Measurements from ENCODE around the gene CHD3.

CHD3 gene

DNA sequence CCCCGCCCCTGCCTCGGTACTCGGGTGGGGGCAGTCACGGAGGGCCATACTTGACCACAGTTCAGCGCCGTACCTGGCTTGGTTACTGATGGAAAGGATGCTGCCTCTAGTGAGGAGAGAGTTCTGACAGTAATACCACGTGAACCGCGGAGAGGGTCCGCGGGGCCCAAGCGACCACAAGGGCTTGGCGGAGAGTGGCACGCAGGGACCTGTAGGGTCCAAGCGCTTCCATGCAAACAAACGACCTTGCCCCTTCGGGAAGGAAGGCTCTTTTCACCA, 45.4 kb upstream of the CHD3 start:
- Histone ChIP-seq H2AFZ (ENCODE audit: low read depth) (no peak overlapping the region), H3K27ac (peak overlapping the region; percentile 59)

DNA sequence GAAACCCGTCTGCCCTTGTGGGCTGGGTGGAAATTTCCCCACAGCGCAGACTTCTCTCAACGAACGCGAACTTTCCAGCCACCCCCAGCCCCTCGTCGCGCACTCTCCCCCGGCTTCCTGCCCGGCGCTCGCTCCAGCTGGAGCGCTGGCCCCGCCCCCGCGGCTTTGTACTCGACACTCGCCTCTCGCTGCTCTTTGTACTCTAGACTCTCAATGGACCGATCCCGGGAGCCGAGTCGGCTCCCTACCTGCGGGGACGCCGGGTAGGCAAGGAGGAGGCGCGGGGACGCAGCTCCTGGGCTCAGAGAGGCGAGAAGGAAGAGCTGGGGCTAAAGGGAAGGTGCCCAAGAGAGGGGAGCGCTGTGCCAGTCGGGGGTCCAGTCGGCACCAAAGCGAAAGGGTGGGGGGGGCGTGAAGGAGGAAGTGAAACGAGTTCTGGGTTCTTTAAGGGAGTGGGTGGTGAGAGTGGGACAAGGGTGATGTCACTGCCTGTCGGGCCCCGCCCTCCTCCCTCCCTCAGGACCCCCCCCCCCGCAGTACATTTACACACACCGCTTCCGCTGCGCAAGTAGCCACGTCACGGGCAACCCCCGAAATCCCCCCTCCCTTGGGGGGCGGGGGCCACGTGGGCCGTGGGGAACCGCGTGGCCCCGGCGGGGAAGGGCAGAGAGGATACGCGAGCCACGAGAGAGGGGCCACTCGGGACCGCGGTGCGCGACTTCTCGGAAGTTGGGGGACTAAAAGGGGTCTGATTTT, 44.9 kb upstream of the CHD3 start:
- H2AFZ ChIP-seq (ENCODE audit: low read depth), result no peak overlapping the region
- no peaks in the 10 kb centered on the region for H3K36me3 ChIP-seq (ENCODE audit: insufficient read depth)
- H3K27me3 ChIP-seq (ENCODE audit: insufficient read depth, low read depth), result no peaks in the 10 kb centered on the region
- H3K9ac ChIP-seq, result peak overlapping the region; percentile 69
- H4K20me1 ChIP-seq (ENCODE audit: insufficient read depth), result no peaks in the 10 kb centered on the region
- peaks cover 2% of the 10 kb centered on the region for H3K4me1 ChIP-seq (ENCODE audit: low read depth, poor library complexity, severe bottlenecking)
- H3K4me3 ChIP-seq (IDR thresholded peaks at IDR 0.05; ENCODE audit: insufficient read depth, low read depth, low read length), result no peak overlapping the region
- H3K27ac ChIP-seq, result peak overlapping the region; percentile 79
- TF ChIP-seq, protein P1, sequence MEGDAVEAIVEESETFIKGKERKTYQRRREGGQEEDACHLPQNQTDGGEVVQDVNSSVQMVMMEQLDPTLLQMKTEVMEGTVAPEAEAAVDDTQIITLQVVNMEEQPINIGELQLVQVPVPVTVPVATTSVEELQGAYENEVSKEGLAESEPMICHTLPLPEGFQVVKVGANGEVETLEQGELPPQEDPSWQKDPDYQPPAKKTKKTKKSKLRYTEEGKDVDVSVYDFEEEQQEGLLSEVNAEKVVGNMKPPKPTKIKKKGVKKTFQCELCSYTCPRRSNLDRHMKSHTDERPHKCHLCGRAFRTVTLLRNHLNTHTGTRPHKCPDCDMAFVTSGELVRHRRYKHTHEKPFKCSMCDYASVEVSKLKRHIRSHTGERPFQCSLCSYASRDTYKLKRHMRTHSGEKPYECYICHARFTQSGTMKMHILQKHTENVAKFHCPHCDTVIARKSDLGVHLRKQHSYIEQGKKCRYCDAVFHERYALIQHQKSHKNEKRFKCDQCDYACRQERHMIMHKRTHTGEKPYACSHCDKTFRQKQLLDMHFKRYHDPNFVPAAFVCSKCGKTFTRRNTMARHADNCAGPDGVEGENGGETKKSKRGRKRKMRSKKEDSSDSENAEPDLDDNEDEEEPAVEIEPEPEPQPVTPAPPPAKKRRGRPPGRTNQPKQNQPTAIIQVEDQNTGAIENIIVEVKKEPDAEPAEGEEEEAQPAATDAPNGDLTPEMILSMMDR (conservative IDR thresholded peaks at IDR 0.05; ENCODE audit: low read depth, low read length), result no peak
- H3K4me2 ChIP-seq, result peak overlapping the region; percentile 17; the same call in 1 of the 2 replicates
- no peaks in the 10 kb centered on the region for H3K79me2 ChIP-seq (ENCODE audit: insufficient read depth, low read depth)

More for the DNA sequence above, 45.4 kb upstream of the CHD3 start:
- Histone ChIP-seq H3K9ac (peak overlapping the region; percentile 51; the same call in 1 of the 2 replicates), H3K4me2 (peak overlapping the region; percentile 6; the same call in 1 of the 2 replicates), H3K27me3 (ENCODE audit: insufficient read depth, low read depth) (no peaks in the 10 kb centered on the region), H3K36me3 (ENCODE audit: insufficient read depth) (no peaks in the 10 kb centered on the region), H3K79me2 (ENCODE audit: insufficient read depth, low read depth) (no peaks in the 10 kb centered on the region), H3K4me3 (IDR thresholded peaks at IDR 0.05; ENCODE audit: insufficient read depth, low read depth, low read length) (no peak overlapping the region), H4K20me1 (ENCODE audit: insufficient read depth) (no peaks in the 10 kb centered on the region), H3K4me1 (ENCODE audit: low read depth, poor library complexity, severe bottlenecking) (peaks cover 4% of the 10 kb centered on the region)
- TF ChIP-seq, protein P1 (conservative IDR thresholded peaks at IDR 0.05; ENCODE audit: low read depth, low read length), result no peak

DNA sequence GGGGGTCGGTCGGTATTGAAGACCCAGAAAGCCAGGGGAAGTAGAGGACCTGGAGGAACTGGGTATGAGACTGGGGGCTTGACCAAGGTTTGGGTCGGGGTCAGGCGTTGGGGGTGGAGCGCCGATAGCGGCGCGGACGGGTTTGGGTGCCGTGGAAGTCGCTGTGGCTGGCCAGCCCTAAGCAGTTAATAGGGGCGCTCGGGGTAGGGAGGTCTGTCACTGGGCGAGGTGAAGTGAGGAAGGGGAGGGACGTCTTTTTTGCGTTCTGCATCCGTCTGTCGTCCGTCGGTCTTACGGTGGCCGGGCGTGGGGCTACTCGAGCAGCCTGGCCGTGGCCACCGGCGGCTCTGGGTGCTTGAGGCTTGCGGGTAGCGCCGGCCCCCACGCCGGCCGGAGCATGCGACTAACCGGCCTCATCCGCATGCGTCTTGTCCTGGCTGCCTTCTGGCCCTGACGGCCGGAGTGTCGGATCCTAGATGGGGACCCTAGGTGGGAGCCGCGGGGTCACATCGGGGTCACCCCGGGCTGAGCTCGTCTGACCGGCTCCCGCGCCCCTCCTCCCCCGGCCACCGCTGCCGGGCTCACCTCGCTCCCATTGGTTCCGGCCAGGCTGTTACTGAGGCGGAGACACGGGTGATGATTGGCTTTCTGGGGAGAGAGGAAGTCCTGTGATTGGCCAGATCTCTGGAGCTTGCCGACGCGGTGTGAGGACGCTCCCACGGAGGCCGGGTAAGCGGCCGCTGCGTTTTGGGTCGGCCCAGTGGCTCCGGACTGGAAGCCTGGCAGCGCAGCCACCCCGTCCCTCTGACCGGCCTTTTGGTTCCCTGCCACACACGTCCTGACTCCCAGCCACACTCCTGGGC, 44.1 kb upstream of the CHD3 start:
- Histone ChIP-seq H3K27me3 (ENCODE audit: insufficient read depth, low read depth) (no peaks in the 10 kb centered on the region), H3K36me3 (ENCODE audit: insufficient read depth) (no peaks in the 10 kb centered on the region), H3K4me1 (ENCODE audit: low read depth, poor library complexity, severe bottlenecking) (no peaks in the 10 kb centered on the region), H3K4me2 (0 out of 2 replicates have a peak overlapping the region, but pooled peaks have one; percentile 17), H3K9ac (peak overlapping the region; percentile 69), H3K4me3 (IDR thresholded peaks at IDR 0.05; ENCODE audit: insufficient read depth, low read depth, low read length) (no peak overlapping the region), H3K79me2 (ENCODE audit: insufficient read depth, low read depth) (no peaks in the 10 kb centered on the region), H2AFZ (ENCODE audit: low read depth) (no peak overlapping the region), H3K27ac (peak overlapping the region; percentile 79), H4K20me1 (ENCODE audit: insufficient read depth) (no peaks in the 10 kb centered on the region)
- TF ChIP-seq, protein P1 (conservative IDR thresholded peaks at IDR 0.05; ENCODE audit: low read depth, low read length), result no peak

DNA sequence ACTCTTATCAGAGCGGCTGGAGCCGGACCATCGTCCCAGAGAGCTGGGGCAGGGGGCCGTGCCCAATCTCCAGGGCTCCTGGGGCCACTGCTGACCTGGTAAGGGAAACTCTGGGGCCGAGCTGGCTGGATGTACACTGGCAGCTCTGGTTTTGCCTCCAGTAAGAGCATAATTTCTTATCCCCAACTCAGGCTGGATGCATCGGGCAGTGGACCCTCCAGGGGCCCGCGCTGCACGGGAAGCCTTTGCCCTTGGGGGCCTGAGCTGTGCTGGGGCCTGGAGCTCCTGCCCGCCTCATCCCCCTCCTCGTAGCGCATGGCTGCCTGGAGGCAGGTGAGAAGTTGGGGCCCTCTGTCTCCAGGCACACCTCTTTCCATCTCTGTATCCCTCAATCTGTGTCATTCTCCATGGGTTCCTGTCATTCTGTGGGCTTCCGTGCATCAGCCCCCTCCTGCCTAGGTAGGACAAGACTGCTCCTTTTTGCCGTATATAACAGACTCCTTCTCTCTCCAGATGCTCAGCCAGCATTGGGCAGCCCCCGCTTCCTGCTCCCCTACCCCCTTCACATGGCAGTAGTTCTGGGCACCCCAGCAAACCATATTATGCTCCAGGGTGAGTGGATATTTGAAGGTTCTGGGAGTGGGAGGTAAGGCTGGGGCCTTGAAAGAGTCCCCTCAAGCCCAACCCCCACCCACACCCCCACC, 43.1 kb upstream of the CHD3 start:
- no peak overlapping the region for H3K4me3 ChIP-seq (IDR thresholded peaks at IDR 0.05; ENCODE audit: insufficient read depth, low read depth, low read length)
- H3K36me3 ChIP-seq (ENCODE audit: insufficient read depth), result no peaks in the 10 kb centered on the region
- no peak overlapping the region for H3K4me2 ChIP-seq
- H3K79me2 ChIP-seq (ENCODE audit: insufficient read depth, low read depth), result no peaks in the 10 kb centered on the region
- no peak overlapping the region for H2AFZ ChIP-seq (ENCODE audit: low read depth)
- no peaks in the 10 kb centered on the region for H3K4me1 ChIP-seq (ENCODE audit: low read depth, poor library complexity, severe bottlenecking)
- no peak overlapping the region for H3K27ac ChIP-seq
- TF ChIP-seq, protein P1 (conservative IDR thresholded peaks at IDR 0.05; ENCODE audit: low read depth, low read length), result no peak
- H4K20me1 ChIP-seq (ENCODE audit: insufficient read depth), result no peaks in the 10 kb centered on the region
- H3K9ac ChIP-seq, result no peak overlapping the region
- no peaks in the 10 kb centered on the region for H3K27me3 ChIP-seq (ENCODE audit: insufficient read depth, low read depth)
